Keratinocyte (primary cell): ENCODE results near the gene S100A12. TPM values are rescaled to one million over a fixed set of nuclear protein-coding genes. Genes with fewer than 3 reads are reported as not detected.

Experiments
- DNase-seq: peaks from one replicate; pipeline ENCODE4 v3.0.0-alpha.2; 2011; ENCODE audit warnings: low read depth, missing footprints, low spot score
- FAIRE-seq: peaks from 2 replicates; lab custom pipeline; 2011; peaks lifted over from hg19 to GRCh38; lab: Jason Lieb, UNC
- H2AFZ ChIP-seq: 2 replicates; pipeline ENCODE4 v1.6.0; 2012; ENCODE audit warnings: low read length, control low read depth, inconsistent platforms; ENCODE audit not compliant: control insufficient read depth
- H3K27ac ChIP-seq: 2 replicates; pipeline ENCODE4 v1.5.1; 2011; ENCODE audit warnings: low read length; ENCODE audit not compliant: control insufficient read depth, insufficient read depth
- H3K27me3 ChIP-seq: 3 replicates; pipeline ENCODE4 v1.6.0; 2011; ENCODE audit warnings: low read length; ENCODE audit not compliant: control insufficient read depth, insufficient read depth; ENCODE audit errors: extremely low read depth
- H3K36me3 ChIP-seq, 2 experiments: 2 replicates in 1 of 2; 3 replicates in 1 of 2; pipeline ENCODE4 v1.5.1; 2011; ENCODE audit warnings: low read length in 2 of 2, mild to moderate bottlenecking in 1 of 2; ENCODE audit not compliant: control insufficient read depth in 2 of 2, insufficient read depth in 2 of 2; ENCODE audit errors: extremely low read depth in 1 of 2
- H3K4me1 ChIP-seq: 3 replicates; pipeline ENCODE4 v1.5.1; 2011; ENCODE audit warnings: low read length; ENCODE audit not compliant: control insufficient read depth, insufficient read depth; ENCODE audit errors: extremely low read depth
- H3K4me2 ChIP-seq: 3 replicates; pipeline ENCODE4 v1.6.0; 2011; ENCODE audit warnings: low read depth, low read length; ENCODE audit not compliant: control insufficient read depth, insufficient read depth; ENCODE audit errors: extremely low read depth
- H3K4me3 ChIP-seq, 3 experiments: fragments of 200-600 bp in 1 of 3; sonication (generic) in 1 of 3; 2 replicates in 2 of 3; 3 replicates in 1 of 3; pipeline ENCODE4 v1.5.1; 2011 to 2016; ENCODE audit warnings: low read length in 3 of 3, mild to moderate bottlenecking in 3 of 3, control low read depth in 2 of 3, inconsistent platforms in 1 of 3, low read depth in 1 of 3, mixed read lengths in 1 of 3, mixed run types in 1 of 3, moderate library complexity in 1 of 3; ENCODE audit not compliant: control insufficient read depth in 2 of 3, insufficient read depth in 2 of 3; ENCODE audit errors: extremely low read depth in 1 of 3
- H3K79me2 ChIP-seq: 2 replicates; pipeline ENCODE4 v1.6.0; 2012; ENCODE audit warnings: low read length; ENCODE audit not compliant: control insufficient read depth, insufficient read depth
- H3K9ac ChIP-seq: 3 replicates; pipeline ENCODE4 v1.6.0; 2011; ENCODE audit warnings: low read length; ENCODE audit not compliant: control insufficient read depth, insufficient read depth; ENCODE audit errors: extremely low read depth
- H3K9me1 ChIP-seq: 3 replicates; pipeline ENCODE4 v1.6.0; 2011; ENCODE audit warnings: low read length; ENCODE audit not compliant: control insufficient read depth, insufficient read depth; ENCODE audit errors: extremely low read depth
- H3K9me3 ChIP-seq: 2 replicates; pipeline ENCODE4 v1.5.1; 2012; ENCODE audit warnings: low read depth, low read length; ENCODE audit not compliant: control insufficient read depth
- H4K20me1 ChIP-seq: 3 replicates; pipeline ENCODE4 v1.6.0; 2011; ENCODE audit warnings: low read length; ENCODE audit not compliant: control insufficient read depth, insufficient read depth; ENCODE audit errors: extremely low read depth
- EZH2 ChIP-seq: IDR thresholded peaks from one replicate; pipeline ENCODE4 v1.6.1; 2012; ENCODE audit warnings: inconsistent platforms, mild to moderate bottlenecking, low read length, moderate library complexity
- dilution Hi-C: fragments of 300-500 bp; cut with MboI; formaldehyde crosslinking; loops from one replicate; pipeline ENCODE4 v1.7.0; 2020; ENCODE audit warnings: low sequenced_read_pairs; ENCODE audit not compliant: extremely low pct_ligation_motif_present
- polyA plus RNA-seq, 5 experiments: library from polyadenylated mRNA; depleted of rRNA in 3 of 5; stranded (reverse) in 3 of 5; stranded (forward) in 1 of 5; unstranded in 1 of 5; fragments of >200 nt; gene quantifications; 1 replicate in 1 of 5; 2 replicates in 3 of 5; 3 replicates in 1 of 5; pipeline versions ENCODE4 v1.2.1 to v1.2.3, GENCODE V29; 2011 to 2012; ENCODE audit warnings: missing spikeins in 2 of 5, low read depth in 1 of 5, low replicate concordance in 1 of 5
- TF ChIP-seq, protein P1 (sequence below), 3 experiments: IDR thresholded peaks in 1 of 3; conservative IDR thresholded peaks in 1 of 3; optimal IDR thresholded peaks in 1 of 3; 2 replicates in 2 of 3; 3 replicates in 1 of 3; pipeline versions ENCODE3 to v1.5.1; 2011; ENCODE audit warnings: low read length in 3 of 3, mild to moderate bottlenecking in 3 of 3, moderate library complexity in 2 of 3, control low read depth in 1 of 3, inconsistent platforms in 1 of 3; ENCODE audit not compliant: insufficient read depth in 2 of 3; ENCODE audit errors: extremely low read depth in 1 of 3

The S100A12 gene
- polyA plus RNA-seq, 1 donor (not counting 4 experiments of a cell fraction or from before 2014, with no cell fraction given), result 1.5 TPM

DNA sequence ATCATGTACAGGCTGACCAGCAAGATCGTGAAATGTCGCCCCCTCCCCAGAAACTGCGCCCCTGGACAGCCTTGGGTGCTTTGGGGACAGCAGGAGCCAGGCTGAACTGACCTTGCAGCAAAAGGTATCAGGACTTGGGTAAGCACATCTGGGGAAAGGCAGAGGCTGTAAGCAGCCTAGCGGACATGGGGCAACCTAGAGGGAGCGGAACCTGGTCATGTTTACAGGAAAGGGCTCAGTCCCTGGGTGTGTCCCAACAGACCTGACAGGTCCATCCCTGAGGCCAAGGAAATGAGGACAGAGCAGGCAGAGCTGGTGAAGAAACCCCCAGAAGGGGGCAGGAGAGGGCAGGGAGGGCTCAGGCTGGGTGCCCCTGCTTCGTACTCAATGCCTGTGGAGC, 18.5 kb upstream of the S100A12 start:
- H3K27ac ChIP-seq, result no peak overlapping the region

DNA sequence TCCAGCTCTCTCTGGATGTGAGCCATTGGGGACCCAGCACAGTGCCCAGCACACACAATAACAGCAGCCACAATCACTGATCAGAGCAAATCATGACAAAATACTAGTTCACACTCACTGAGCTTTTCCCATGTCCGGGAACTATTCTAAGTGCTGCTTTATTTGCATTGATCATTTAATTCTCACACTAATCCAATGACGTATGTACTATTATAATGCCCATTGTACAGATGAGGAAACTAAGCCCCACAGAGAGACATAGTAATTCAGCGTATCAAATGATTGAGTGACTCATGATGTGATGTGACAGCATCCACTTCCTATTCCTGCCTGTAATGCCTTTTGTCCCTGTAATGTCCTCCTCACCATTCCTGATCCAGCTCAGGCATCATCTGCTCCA, 17.4 kb upstream of the S100A12 start:
- peaks cover 31% of the 10 kb centered on the region for H3K4me1 ChIP-seq
- DNase-seq (no peak), FAIRE-seq (no peak)

More for the DNA sequence above, 18.5 kb upstream of the S100A12 start:
- TF ChIP-seq EZH2, result no peak
- TF ChIP-seq, protein P1, sequence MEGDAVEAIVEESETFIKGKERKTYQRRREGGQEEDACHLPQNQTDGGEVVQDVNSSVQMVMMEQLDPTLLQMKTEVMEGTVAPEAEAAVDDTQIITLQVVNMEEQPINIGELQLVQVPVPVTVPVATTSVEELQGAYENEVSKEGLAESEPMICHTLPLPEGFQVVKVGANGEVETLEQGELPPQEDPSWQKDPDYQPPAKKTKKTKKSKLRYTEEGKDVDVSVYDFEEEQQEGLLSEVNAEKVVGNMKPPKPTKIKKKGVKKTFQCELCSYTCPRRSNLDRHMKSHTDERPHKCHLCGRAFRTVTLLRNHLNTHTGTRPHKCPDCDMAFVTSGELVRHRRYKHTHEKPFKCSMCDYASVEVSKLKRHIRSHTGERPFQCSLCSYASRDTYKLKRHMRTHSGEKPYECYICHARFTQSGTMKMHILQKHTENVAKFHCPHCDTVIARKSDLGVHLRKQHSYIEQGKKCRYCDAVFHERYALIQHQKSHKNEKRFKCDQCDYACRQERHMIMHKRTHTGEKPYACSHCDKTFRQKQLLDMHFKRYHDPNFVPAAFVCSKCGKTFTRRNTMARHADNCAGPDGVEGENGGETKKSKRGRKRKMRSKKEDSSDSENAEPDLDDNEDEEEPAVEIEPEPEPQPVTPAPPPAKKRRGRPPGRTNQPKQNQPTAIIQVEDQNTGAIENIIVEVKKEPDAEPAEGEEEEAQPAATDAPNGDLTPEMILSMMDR (optimal IDR thresholded peaks at IDR 0.05 in 1 of 3, IDR thresholded peaks at IDR 0.05 in 1 of 3, conservative IDR thresholded peaks at IDR 0.05 in 1 of 3; ENCODE audit: extremely low read depth in 1 of 3, insufficient read depth in 2 of 3, low read length in 3 of 3), result peak in 1 of 3 experiments; percentile 4
- Histone ChIP-seq H3K27me3 (peaks cover 9% of the 10 kb centered on the region), H3K4me1 (peaks cover 31% of the 10 kb centered on the region), H3K4me3 (no peak overlapping the region), H3K9ac (no peak overlapping the region), H3K36me3 (no peaks in the 10 kb centered on the region), H2AFZ (no peak overlapping the region), H3K9me3 (no peaks in the 10 kb centered on the region), H3K79me2 (no peaks in the 10 kb centered on the region), H3K9me1 (no peaks in the 10 kb centered on the region), H3K4me2 (no peak overlapping the region), H4K20me1 (no peaks in the 10 kb centered on the region)
- no peak for DNase-seq
- dilution Hi-C loops, result no loop called here
- no peak for FAIRE-seq

More for the DNA sequence above, 17.4 kb upstream of the S100A12 start:
- H3K4me3 ChIP-seq, result no peak overlapping the region
- H2AFZ ChIP-seq, result no peak overlapping the region
- no peaks in the 10 kb centered on the region for H3K9me1 ChIP-seq
- no peaks in the 10 kb centered on the region for H3K9me3 ChIP-seq
- no peaks in the 10 kb centered on the region for H3K79me2 ChIP-seq
- peaks cover 7% of the 10 kb centered on the region for H3K27me3 ChIP-seq
- no peaks in the 10 kb centered on the region for H4K20me1 ChIP-seq
- H3K27ac ChIP-seq, result no peak overlapping the region
- TF ChIP-seq, protein P1 (optimal IDR thresholded peaks at IDR 0.05 in 1 of 3, IDR thresholded peaks at IDR 0.05 in 1 of 3, conservative IDR thresholded peaks at IDR 0.05 in 1 of 3; ENCODE audit: extremely low read depth in 1 of 3, insufficient read depth in 2 of 3, low read length in 3 of 3), result no peak
- TF ChIP-seq EZH2, result no peak
- H3K36me3 ChIP-seq, result no peaks in the 10 kb centered on the region
- dilution Hi-C loops, result no loop called here
- no peak overlapping the region for H3K4me2 ChIP-seq
- H3K9ac ChIP-seq, result no peak overlapping the region
